Measurements from ENCODE around the gene TGM4.

The TGM4 gene

GRCh38 chr3:44923632-44924456 is 49.4 kb downstream of the TGM4 start:
- no peak overlapping the region for H3K4me3 ChIP-seq (ENCODE audit: low read length)
- DNase-seq (ENCODE audit: low read depth) = no peak
- TF ChIP-seq, protein P1, sequence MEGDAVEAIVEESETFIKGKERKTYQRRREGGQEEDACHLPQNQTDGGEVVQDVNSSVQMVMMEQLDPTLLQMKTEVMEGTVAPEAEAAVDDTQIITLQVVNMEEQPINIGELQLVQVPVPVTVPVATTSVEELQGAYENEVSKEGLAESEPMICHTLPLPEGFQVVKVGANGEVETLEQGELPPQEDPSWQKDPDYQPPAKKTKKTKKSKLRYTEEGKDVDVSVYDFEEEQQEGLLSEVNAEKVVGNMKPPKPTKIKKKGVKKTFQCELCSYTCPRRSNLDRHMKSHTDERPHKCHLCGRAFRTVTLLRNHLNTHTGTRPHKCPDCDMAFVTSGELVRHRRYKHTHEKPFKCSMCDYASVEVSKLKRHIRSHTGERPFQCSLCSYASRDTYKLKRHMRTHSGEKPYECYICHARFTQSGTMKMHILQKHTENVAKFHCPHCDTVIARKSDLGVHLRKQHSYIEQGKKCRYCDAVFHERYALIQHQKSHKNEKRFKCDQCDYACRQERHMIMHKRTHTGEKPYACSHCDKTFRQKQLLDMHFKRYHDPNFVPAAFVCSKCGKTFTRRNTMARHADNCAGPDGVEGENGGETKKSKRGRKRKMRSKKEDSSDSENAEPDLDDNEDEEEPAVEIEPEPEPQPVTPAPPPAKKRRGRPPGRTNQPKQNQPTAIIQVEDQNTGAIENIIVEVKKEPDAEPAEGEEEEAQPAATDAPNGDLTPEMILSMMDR (IDR thresholded peaks at IDR 0.05; ENCODE audit: insufficient read depth, low read depth, low read length, missing control alignments) = no peak

GRCh38 chr3:44924457-44925084 is 50.2 kb downstream of the TGM4 start:
- no peak overlapping the region for H3K4me3 ChIP-seq (ENCODE audit: low read length)
- TF ChIP-seq, protein P1 (IDR thresholded peaks at IDR 0.05; ENCODE audit: insufficient read depth, low read depth, low read length, missing control alignments) = no peak
- DNase-seq (ENCODE audit: low read depth) = no peak

- DNase-seq (ENCODE audit: low read depth) = no peak
- H3K4me3 ChIP-seq (ENCODE audit: low read length) = no peak overlapping the region
- TF ChIP-seq, protein P1 (IDR thresholded peaks at IDR 0.05; ENCODE audit: insufficient read depth, low read depth, low read length, missing control alignments) = no peak
Measured at GRCh38 chr3:44926172-44926571, 51.8 kb downstream of the TGM4 start.

GRCh38 chr3:44926921-44927320 is 52.5 kb downstream of the TGM4 start:
- no peak overlapping the region for H3K4me3 ChIP-seq (ENCODE audit: low read length)
- TF ChIP-seq, protein P1 (IDR thresholded peaks at IDR 0.05; ENCODE audit: insufficient read depth, low read depth, low read length, missing control alignments) = no peak
- no peak for DNase-seq (ENCODE audit: low read depth)

GRCh38 chr3:44927371-44927770 is 53.0 kb downstream of the TGM4 start:
- DNase-seq (ENCODE audit: low read depth) = no peak
- TF ChIP-seq, protein P1 (IDR thresholded peaks at IDR 0.05; ENCODE audit: insufficient read depth, low read depth, low read length, missing control alignments) = peak; percentile 8

DNA sequence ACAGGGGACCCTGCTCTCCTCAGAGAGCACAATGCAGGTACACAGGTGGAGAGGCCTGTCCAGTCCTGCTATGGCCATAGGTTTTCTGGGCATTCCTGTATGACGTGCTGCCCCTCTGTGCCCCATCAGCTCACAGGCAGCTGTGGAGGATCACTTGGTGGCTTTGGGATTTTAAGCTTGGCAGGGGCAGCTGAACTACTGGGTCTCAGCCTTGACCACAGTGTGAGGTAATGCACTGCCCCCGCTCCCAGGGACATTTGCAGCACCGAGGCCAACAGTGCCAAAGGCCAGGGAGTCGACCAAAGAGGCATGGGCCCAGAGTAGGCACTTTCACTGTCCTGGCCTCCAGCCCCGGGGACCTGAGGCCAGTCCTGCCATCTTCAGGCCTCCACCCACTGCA is 55.4 kb downstream of the TGM4 start:
- DNase-seq (ENCODE audit: low read depth) = no peak
- H3K4me3 ChIP-seq (ENCODE audit: low read length) = no peak overlapping the region
- TF ChIP-seq, protein P1 (IDR thresholded peaks at IDR 0.05; ENCODE audit: insufficient read depth, low read depth, low read length, missing control alignments) = no peak

More at GRCh38 chr3:44927371-44927770, 53.0 kb downstream of the TGM4 start:
- H3K4me3 ChIP-seq (ENCODE audit: low read length) = no peak overlapping the region

All from epithelial cell of esophagus (primary cell).